OCI-LY1 (cell line): ENCODE results near the gene KCNH1.

ENCODE experiments used
- H2AFZ ChIP-seq: fragments of 200-600 bp; sonication (generic), shearing (Covaris generic); 2 replicates; pipeline ENCODE4 v1.6.0; 2014; ENCODE audit warnings: antibody characterized with exemption, mild to moderate bottlenecking, low read length
- H3F3A ChIP-seq: fragments of 200-600 bp; sonication (generic), shearing (Covaris generic); 2 replicates; pipeline ENCODE4 v1.6.0; 2014; ENCODE audit warnings: mild to moderate bottlenecking, antibody characterized with exemption, low read length, moderate library complexity; ENCODE audit not compliant: insufficient read depth
- H3K27ac ChIP-seq: fragments of 200-600 bp; sonication (generic); 2 replicates; pipeline ENCODE4 v1.5.1; 2014; ENCODE audit warnings: low read length, mixed run types, mild to moderate bottlenecking, low read depth; ENCODE audit not compliant: poor library complexity, severe bottlenecking
- H3K27me3 ChIP-seq: fragments of 200-600 bp; sonication (generic); 2 replicates; pipeline ENCODE4 v1.6.0; 2014; ENCODE audit warnings: antibody characterized with exemption, mild to moderate bottlenecking, low read length, moderate library complexity; ENCODE audit not compliant: insufficient read depth
- H3K36me3 ChIP-seq: fragments of 200-600 bp; sonication (generic); 2 replicates; pipeline ENCODE4 v1.6.1; 2014; ENCODE audit warnings: mild to moderate bottlenecking, antibody characterized with exemption, low read length, moderate library complexity, mixed read lengths; ENCODE audit not compliant: insufficient read depth
- H3K4me1 ChIP-seq: fragments of 200-600 bp; sonication (generic); 2 replicates; pipeline ENCODE4 v1.5.1; 2014; ENCODE audit warnings: mild to moderate bottlenecking, low read length, moderate library complexity; ENCODE audit not compliant: insufficient read depth, severe bottlenecking
- H3K4me2 ChIP-seq: fragments of 200-600 bp; sonication (generic), shearing (Covaris generic); 2 replicates; pipeline ENCODE4 v1.6.1; 2014; ENCODE audit warnings: low read length
- H3K4me3 ChIP-seq: fragments of 200-600 bp; sonication (generic); 2 replicates; pipeline ENCODE4 v1.5.1; 2014; ENCODE audit warnings: low read length, low read depth, mild to moderate bottlenecking, mixed read lengths; ENCODE audit not compliant: poor library complexity, severe bottlenecking
- H3K79me2 ChIP-seq: fragments of 200-600 bp; shearing (Covaris generic); 2 replicates; pipeline ENCODE4 v1.6.1; 2016; ENCODE audit warnings: mixed run types, low read length, mixed read lengths; ENCODE audit not compliant: insufficient read depth
- H3K9ac ChIP-seq: fragments of 200-600 bp; sonication (generic), shearing (Covaris generic); 2 replicates; pipeline ENCODE4 v1.6.1; 2014; ENCODE audit warnings: mild to moderate bottlenecking, low read length, mixed read lengths
- H3K9me2 ChIP-seq: fragments of 200-600 bp; sonication (generic), shearing (Covaris generic); 2 replicates; pipeline ENCODE4 v1.6.1; 2014; ENCODE audit warnings: low read depth, mild to moderate bottlenecking, low read length, mixed read lengths
- H3K9me3 ChIP-seq: fragments of 200-600 bp; shearing (Covaris generic); 2 replicates; pipeline ENCODE4 v1.6.1; 2014; ENCODE audit warnings: low read length, mixed read lengths
- H4K20me1 ChIP-seq: fragments of 200-600 bp; sonication (generic), shearing (Covaris generic); 2 replicates; pipeline ENCODE4 v1.6.0; 2016; ENCODE audit warnings: mild to moderate bottlenecking, low read length; ENCODE audit not compliant: insufficient read depth
- EZH2 ChIP-seq: fragments of 200-600 bp; sonication (generic), shearing (Covaris generic); IDR thresholded peaks from 2 replicates; pipeline ENCODE4 v1.8.0; 2017; ENCODE audit warnings: borderline replicate concordance, mixed run types, mild to moderate bottlenecking, antibody characterized with exemption, low read length, moderate library complexity, mixed read lengths
- TF ChIP-seq, protein P1 (sequence below): fragments of 200-600 bp; sonication (generic), shearing (Covaris generic); IDR thresholded peaks from 2 replicates; pipeline ENCODE4 v1.5.1; 2017; ENCODE audit warnings: mild to moderate bottlenecking, antibody characterized with exemption, low read length, moderate library complexity, mixed read lengths

KCNH1 gene

DNA sequence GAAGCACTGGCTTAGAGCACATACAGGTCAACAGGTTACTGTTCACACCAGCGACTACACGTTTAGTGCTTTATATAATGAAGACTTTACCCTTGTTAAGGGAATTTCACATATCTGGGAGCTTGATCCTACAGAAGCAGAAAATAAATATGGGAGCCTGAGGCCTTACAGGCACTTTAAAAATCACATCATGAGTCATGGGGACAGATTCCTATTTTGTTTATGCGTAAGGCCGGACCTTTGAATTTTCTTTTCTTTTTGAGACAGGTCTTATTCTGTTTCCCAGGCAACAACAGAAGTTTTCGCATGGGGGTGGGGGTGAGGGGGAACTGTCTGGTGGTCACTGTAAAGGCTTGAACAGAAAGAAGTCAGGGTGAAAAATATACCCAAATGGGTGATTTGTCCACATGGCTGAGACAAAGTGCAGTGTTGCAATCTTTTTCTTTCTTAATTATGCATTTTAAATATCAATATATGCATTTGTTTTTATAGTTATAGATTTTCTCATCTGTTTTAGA lies 276.7 kb downstream of the KCNH1 start:
- Histone ChIP-seq H2AFZ (no peak overlapping the region), H4K20me1 (no peaks in the 10 kb centered on the region), H3K9me2 (no peaks in the 10 kb centered on the region), H3K9ac (no peak overlapping the region), H3K4me2 (no peak overlapping the region), H3K79me2 (no peaks in the 10 kb centered on the region), H3K4me1 (no peaks in the 10 kb centered on the region), H3K36me3 (no peaks in the 10 kb centered on the region), H3K9me3 (no peaks in the 10 kb centered on the region), H3K4me3 (no peak overlapping the region), H3K27me3 (no peaks in the 10 kb centered on the region), H3K27ac (no peak overlapping the region), H3F3A (no peaks in the 10 kb centered on the region)
- no peak for TF ChIP-seq EZH2
- TF ChIP-seq, protein P1, sequence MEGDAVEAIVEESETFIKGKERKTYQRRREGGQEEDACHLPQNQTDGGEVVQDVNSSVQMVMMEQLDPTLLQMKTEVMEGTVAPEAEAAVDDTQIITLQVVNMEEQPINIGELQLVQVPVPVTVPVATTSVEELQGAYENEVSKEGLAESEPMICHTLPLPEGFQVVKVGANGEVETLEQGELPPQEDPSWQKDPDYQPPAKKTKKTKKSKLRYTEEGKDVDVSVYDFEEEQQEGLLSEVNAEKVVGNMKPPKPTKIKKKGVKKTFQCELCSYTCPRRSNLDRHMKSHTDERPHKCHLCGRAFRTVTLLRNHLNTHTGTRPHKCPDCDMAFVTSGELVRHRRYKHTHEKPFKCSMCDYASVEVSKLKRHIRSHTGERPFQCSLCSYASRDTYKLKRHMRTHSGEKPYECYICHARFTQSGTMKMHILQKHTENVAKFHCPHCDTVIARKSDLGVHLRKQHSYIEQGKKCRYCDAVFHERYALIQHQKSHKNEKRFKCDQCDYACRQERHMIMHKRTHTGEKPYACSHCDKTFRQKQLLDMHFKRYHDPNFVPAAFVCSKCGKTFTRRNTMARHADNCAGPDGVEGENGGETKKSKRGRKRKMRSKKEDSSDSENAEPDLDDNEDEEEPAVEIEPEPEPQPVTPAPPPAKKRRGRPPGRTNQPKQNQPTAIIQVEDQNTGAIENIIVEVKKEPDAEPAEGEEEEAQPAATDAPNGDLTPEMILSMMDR, result no peak

DNA sequence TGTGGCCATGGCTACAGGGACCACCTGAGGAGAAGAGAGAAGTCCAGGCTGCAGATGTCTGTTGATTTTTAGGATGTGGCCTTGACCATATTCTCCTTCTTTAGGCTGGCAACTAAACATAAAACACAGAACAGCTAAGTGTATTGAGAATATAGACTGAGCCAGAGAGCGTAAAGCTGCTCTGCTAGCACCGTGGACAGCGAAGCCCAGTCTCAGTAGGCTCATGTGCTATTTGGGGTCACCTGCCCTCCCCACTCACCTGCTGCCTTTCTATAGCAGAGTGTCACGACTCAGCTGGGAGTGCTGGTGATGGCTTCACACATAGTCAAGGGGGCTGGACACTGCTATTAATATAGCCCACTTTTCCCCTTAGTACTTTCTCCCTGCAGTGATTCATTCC lies 278.5 kb downstream of the KCNH1 start:
- TF ChIP-seq EZH2, result no peak
- TF ChIP-seq, protein P1, result no peak
- H3K79me2 ChIP-seq, result no peaks in the 10 kb centered on the region
- H2AFZ ChIP-seq, result no peak overlapping the region
- H4K20me1 ChIP-seq, result no peaks in the 10 kb centered on the region
- no peaks in the 10 kb centered on the region for H3K36me3 ChIP-seq
- no peaks in the 10 kb centered on the region for H3K9me2 ChIP-seq
- no peak overlapping the region for H3K9ac ChIP-seq
- H3K4me2 ChIP-seq, result no peak overlapping the region
- H3F3A ChIP-seq, result no peaks in the 10 kb centered on the region
- H3K9me3 ChIP-seq, result no peaks in the 10 kb centered on the region
- H3K4me1 ChIP-seq, result no peaks in the 10 kb centered on the region
- no peaks in the 10 kb centered on the region for H3K27me3 ChIP-seq
- no peak overlapping the region for H3K27ac ChIP-seq
- no peak overlapping the region for H3K4me3 ChIP-seq

DNA sequence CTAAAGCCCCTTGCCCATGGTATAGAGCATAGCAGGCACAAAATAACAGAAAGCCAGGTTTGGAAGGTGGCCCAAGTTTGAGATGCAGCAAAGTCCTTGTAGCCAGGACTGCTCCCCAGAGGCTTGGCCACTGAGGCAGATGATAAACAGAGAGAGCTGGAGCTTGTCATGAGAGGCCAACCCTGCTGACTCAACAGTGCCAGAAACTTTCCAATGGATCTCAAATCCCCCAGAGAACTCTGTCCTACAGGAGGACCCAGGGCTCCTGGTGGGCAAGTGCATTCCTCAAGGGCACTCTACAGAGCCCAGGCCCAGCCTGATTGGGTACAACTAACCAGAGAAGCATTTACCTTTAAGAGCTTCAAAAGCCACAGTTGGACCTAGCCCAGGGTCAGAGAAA lies 280.7 kb downstream of the KCNH1 start:
- H3K79me2 ChIP-seq, result no peaks in the 10 kb centered on the region
- no peak overlapping the region for H3K4me2 ChIP-seq
- H3K27me3 ChIP-seq, result no peaks in the 10 kb centered on the region
- H3K9ac ChIP-seq, result no peak overlapping the region
- no peaks in the 10 kb centered on the region for H3F3A ChIP-seq
- H4K20me1 ChIP-seq, result no peaks in the 10 kb centered on the region
- no peak for TF ChIP-seq EZH2
- TF ChIP-seq, protein P1, result no peak
- H3K36me3 ChIP-seq, result no peaks in the 10 kb centered on the region
- H2AFZ ChIP-seq, result no peak overlapping the region
- no peaks in the 10 kb centered on the region for H3K4me1 ChIP-seq
- H3K27ac ChIP-seq, result no peak overlapping the region
- no peaks in the 10 kb centered on the region for H3K9me2 ChIP-seq
- H3K4me3 ChIP-seq, result no peak overlapping the region
- no peaks in the 10 kb centered on the region for H3K9me3 ChIP-seq
